IMR-90 (cell line): ENCODE measurements around the gene TBCK. TPM values are rescaled to one million over a fixed set of nuclear protein-coding genes. Genes with fewer than 3 reads are reported as not detected.

Source experiments
- ATAC-seq: fragments of 200-7000 bp; cut with Tn5 transposase; 2 replicates; pipeline ENCODE4 v1.9.1; 2020; ENCODE audit warnings: low read depth, mild to moderate bottlenecking, moderate library complexity
- BruUV-seq: library from RNA; stranded (reverse); fragments of 400-500 nt; replicated peaks from 2 replicates; lab custom pipeline; 2021; lab: Mats Ljungman, UMichigan
- CTCF ChIA-PET: fragments of 300-600 bp; formaldehyde crosslinking; extraction: SDS; loops from one replicate; lab custom pipeline; 2021; ENCODE audit warnings: antibody characterized with exemption; lab: Yijun Ruan, JAX
- POLR2A ChIA-PET: fragments of 300-600 bp; sonication (Branson Sonifier 250); formaldehyde crosslinking; loops from one replicate; lab custom pipeline; 2022; ENCODE audit warnings: antibody characterized with exemption; ENCODE audit not compliant: unreplicated experiment; lab: Charles Lee
- DNase-seq: peaks from one replicate; pipeline ENCODE4 v3.0.0; 2013
- H2AFZ ChIP-seq: replicated peaks from 2 replicates; pipeline ENCODE3; 2013; ENCODE audit warnings: low read length, mild to moderate bottlenecking; ENCODE audit not compliant: poor library complexity
- H2AK5ac ChIP-seq: 2 replicates; pipeline ENCODE4 v1.6.1; 2013; ENCODE audit warnings: low read depth, low read length, inconsistent platforms
- H2AK9ac ChIP-seq: replicated peaks from 2 replicates; pipeline ENCODE3; 2013; ENCODE audit warnings: mild to moderate bottlenecking, low read depth, low read length, moderate library complexity; ENCODE audit not compliant: poor library complexity
- H2BK120ac ChIP-seq: 2 replicates; pipeline ENCODE4 v1.6.1; 2013; ENCODE audit warnings: low read depth, low read length, inconsistent platforms
- H2BK15ac ChIP-seq: 3 replicates; pipeline ENCODE4 v1.6.1; 2013; ENCODE audit warnings: low read depth, low read length, inconsistent platforms
- H2BK20ac ChIP-seq: 2 replicates; pipeline ENCODE4 v1.6.1; 2013; ENCODE audit warnings: low read depth, mild to moderate bottlenecking, inconsistent platforms, low read length, moderate library complexity
- H2BK5ac ChIP-seq: 2 replicates; pipeline ENCODE4 v1.6.1; 2013; ENCODE audit warnings: mild to moderate bottlenecking, low read depth, low read length, inconsistent platforms; ENCODE audit not compliant: poor library complexity, severe bottlenecking
- H3K14ac ChIP-seq: replicated peaks from 2 replicates; pipeline ENCODE4 v1.6.1; 2013; ENCODE audit warnings: low read depth, low read length, inconsistent platforms
- H3K18ac ChIP-seq: 2 replicates; pipeline ENCODE4 v1.6.1; 2013; ENCODE audit warnings: low read depth, low read length, control low read depth
- H3K23ac ChIP-seq: 2 replicates; pipeline ENCODE4 v1.6.1; 2013; ENCODE audit warnings: low read depth, low read length, inconsistent platforms
- H3K27ac ChIP-seq: 2 replicates; pipeline ENCODE4 v1.5.1; 2013; ENCODE audit warnings: mild to moderate bottlenecking, control low read depth, low read length; ENCODE audit not compliant: insufficient read depth
- H3K27me3 ChIP-seq: 2 replicates; pipeline ENCODE4 v1.6.1; 2013; ENCODE audit warnings: low read length; ENCODE audit not compliant: control insufficient read depth, insufficient read depth
- H3K36me3 ChIP-seq: 2 replicates; pipeline ENCODE4 v1.6.1; 2013; ENCODE audit warnings: low read length, mixed read lengths; ENCODE audit not compliant: control insufficient read depth, insufficient read depth
- H3K4ac ChIP-seq: 2 replicates; pipeline ENCODE4 v1.6.1; 2013; ENCODE audit warnings: low read depth, low read length, inconsistent platforms
- H3K4me1 ChIP-seq: 2 replicates; pipeline ENCODE4 v1.6.1; 2013; ENCODE audit warnings: low read length, mixed read lengths; ENCODE audit not compliant: control insufficient read depth, insufficient read depth
- H3K4me2 ChIP-seq: 2 replicates; pipeline ENCODE4 v1.6.1; 2013; ENCODE audit warnings: low read depth, mild to moderate bottlenecking, control low read depth, low read length, moderate library complexity
- H3K4me3 ChIP-seq: 2 replicates; pipeline ENCODE4 v1.5.1; 2013; ENCODE audit warnings: low read depth, mild to moderate bottlenecking, control low read depth, low read length, moderate library complexity; ENCODE audit not compliant: insufficient read depth
- H3K56ac ChIP-seq: 2 replicates; pipeline ENCODE4 v1.6.1; 2013; ENCODE audit warnings: low read length, inconsistent platforms; ENCODE audit not compliant: insufficient read depth; ENCODE audit errors: extremely low read depth
- H3K79me1 ChIP-seq, 2 experiments: 2 replicates each; pipeline ENCODE4 v1.6.1; 2013; ENCODE audit warnings: low read length in 2 of 2, inconsistent platforms in 1 of 2, low read depth in 1 of 2
- H3K9ac ChIP-seq: 2 replicates; pipeline ENCODE4 v1.6.1; 2013; ENCODE audit warnings: low read depth, low read length, control low read depth
- H3K9me1 ChIP-seq: 2 replicates; pipeline ENCODE4 v1.6.1; 2013; ENCODE audit warnings: low read length, inconsistent platforms; ENCODE audit not compliant: insufficient read depth
- H3K9me3 ChIP-seq: 2 replicates; pipeline ENCODE4 v1.6.1; 2013; ENCODE audit warnings: low read length; ENCODE audit not compliant: control insufficient read depth, insufficient read depth
- H4K20me1 ChIP-seq: 2 replicates; pipeline ENCODE4 v1.6.1; 2013; ENCODE audit warnings: low read length, inconsistent platforms; ENCODE audit not compliant: insufficient read depth
- H4K5ac ChIP-seq: 2 replicates; pipeline ENCODE4 v1.6.1; 2013; ENCODE audit warnings: mild to moderate bottlenecking, low read depth, low read length, control low read depth
- H4K8ac ChIP-seq, 2 experiments: 2 replicates each; pipeline ENCODE4 v1.6.1; 2013; ENCODE audit warnings: low read depth in 2 of 2, low read length in 2 of 2, control low read depth in 1 of 2, inconsistent platforms in 1 of 2
- H4K91ac ChIP-seq: 2 replicates; pipeline ENCODE4 v1.6.1; 2013; ENCODE audit warnings: low read depth, low read length, inconsistent platforms; ENCODE audit not compliant: insufficient read depth
- CHD1 ChIP-seq: IDR thresholded peaks from 2 replicates; pipeline ENCODE4 v1.6.1; 2012; ENCODE audit warnings: low read depth, low read length, improper control_type of control experiment
- MAFK ChIP-seq: IDR thresholded peaks from 2 replicates; pipeline ENCODE4 v1.6.1; 2012; ENCODE audit warnings: low read depth, low read length, improper control_type of control experiment
- MAZ ChIP-seq: IDR thresholded peaks from 2 replicates; pipeline ENCODE4 v1.6.1; 2012; ENCODE audit warnings: low read depth, mild to moderate bottlenecking, low read length, improper control_type of control experiment, moderate library complexity, borderline replicate concordance
- RAD21 ChIP-seq: IDR thresholded peaks from 2 replicates; pipeline ENCODE4 v1.6.1; 2012; ENCODE audit warnings: low read length, improper control_type of control experiment
- SMC3 ChIP-seq: fragments of 150-350 bp; IDR thresholded peaks from 2 replicates; pipeline ENCODE4 v1.6.1; 2016; ENCODE audit warnings: low read depth, mild to moderate bottlenecking, antibody characterized with exemption, low read length, moderate library complexity
- WGBS, 2 experiments: methylation state at CpG; one replicate each; pipeline versions ENCODE4 v1.1.5 to v1.1.7; 2013; ENCODE audit warnings: missing lambda C conversion rate in 2 of 2; ENCODE audit not compliant: insufficient read length in 1 of 2; ENCODE audit errors: extremely low coverage in 2 of 2; 5-methylcytosine and 5-hydroxymethylcytosine counted together
- dilution Hi-C: fragments of 300-500 bp; cut with HindIII; formaldehyde crosslinking; loops from one replicate; pipeline ENCODE4 v1.14.3; 2018; ENCODE audit warnings: low sequenced_read_pairs; ENCODE audit not compliant: unreplicated experiment
- in situ Hi-C: fragments of 300-500 bp; cut with MboI; formaldehyde crosslinking; loops from 3 replicates; pipeline ENCODE4 v1.14.3; 2019; ENCODE audit warnings: low sequenced_read_pairs, inconsistent platforms, mixed read lengths
- intact Hi-C: fragments of 100-400 bp; cut with micrococcal nuclease; formaldehyde crosslinking; loops from 2 replicates; pipeline ENCODE4 v1.10.0; 2022
- polyA plus RNA-seq, 3 experiments: library from polyadenylated mRNA; depleted of rRNA; stranded (reverse); fragments of >200 nt; gene quantifications; 2 replicates each; pipeline ENCODE4 v1.2.3, GENCODE V29; 2012; ENCODE audit warnings: low replicate concordance in 1 of 3
- total RNA-seq: library from RNA; depleted of rRNA; stranded (reverse); fragments of >200 nt; gene quantifications from 2 replicates; pipeline ENCODE4 v1.2.3, GENCODE V29; 2012
- TF ChIP-seq, protein P1 (sequence below): conservative IDR thresholded peaks from 2 replicates; pipeline ENCODE4 v1.5.1; 2012; ENCODE audit warnings: mild to moderate bottlenecking, low read depth, low read length, improper control_type of control experiment
- TF ChIP-seq, protein P2 (sequence below): fragments of 150-350 bp; IDR thresholded peaks from 2 replicates; pipeline ENCODE4 v1.6.1; 2017; ENCODE audit warnings: mild to moderate bottlenecking, antibody characterized with exemption, low read length, low read depth

TBCK gene
- total and polyA plus RNA-seq, 2 of the 4 experiments (the other 2 are of a cell fraction): 10.7 to 29.9 TPM

DNA sequence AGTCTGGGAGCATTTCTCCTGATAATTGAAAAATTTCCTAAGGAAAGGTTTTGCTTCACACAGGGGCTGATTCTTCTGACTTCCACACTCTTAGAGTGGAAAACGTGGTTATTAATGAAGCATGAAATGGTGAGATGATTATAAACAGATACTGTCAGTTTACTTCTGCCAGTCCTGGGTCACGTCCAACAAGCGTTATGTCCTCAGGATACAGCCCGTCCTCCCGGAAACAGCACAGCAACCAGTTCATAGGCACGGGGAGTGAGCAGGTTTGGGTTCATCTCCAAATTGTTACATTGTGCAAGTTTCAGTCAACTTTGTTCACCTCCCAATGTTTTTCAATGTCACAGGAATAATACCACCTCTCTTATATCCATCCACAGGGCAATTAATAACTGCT lies 321.9 kb downstream of the TBCK start:
- DNase-seq: no peak
- no peak overlapping the region for H2BK20ac ChIP-seq
- POLR2A ChIA-PET: no interaction called here
- H3K9me3 ChIP-seq: no peaks in the 10 kb centered on the region
- TF ChIP-seq CHD1 (no peak), SMC3 (no peak), MAZ (no peak), RAD21 (no peak), MAFK (no peak)
- TF ChIP-seq, protein P1, sequence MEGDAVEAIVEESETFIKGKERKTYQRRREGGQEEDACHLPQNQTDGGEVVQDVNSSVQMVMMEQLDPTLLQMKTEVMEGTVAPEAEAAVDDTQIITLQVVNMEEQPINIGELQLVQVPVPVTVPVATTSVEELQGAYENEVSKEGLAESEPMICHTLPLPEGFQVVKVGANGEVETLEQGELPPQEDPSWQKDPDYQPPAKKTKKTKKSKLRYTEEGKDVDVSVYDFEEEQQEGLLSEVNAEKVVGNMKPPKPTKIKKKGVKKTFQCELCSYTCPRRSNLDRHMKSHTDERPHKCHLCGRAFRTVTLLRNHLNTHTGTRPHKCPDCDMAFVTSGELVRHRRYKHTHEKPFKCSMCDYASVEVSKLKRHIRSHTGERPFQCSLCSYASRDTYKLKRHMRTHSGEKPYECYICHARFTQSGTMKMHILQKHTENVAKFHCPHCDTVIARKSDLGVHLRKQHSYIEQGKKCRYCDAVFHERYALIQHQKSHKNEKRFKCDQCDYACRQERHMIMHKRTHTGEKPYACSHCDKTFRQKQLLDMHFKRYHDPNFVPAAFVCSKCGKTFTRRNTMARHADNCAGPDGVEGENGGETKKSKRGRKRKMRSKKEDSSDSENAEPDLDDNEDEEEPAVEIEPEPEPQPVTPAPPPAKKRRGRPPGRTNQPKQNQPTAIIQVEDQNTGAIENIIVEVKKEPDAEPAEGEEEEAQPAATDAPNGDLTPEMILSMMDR: no peak
- TF ChIP-seq, protein P2, sequence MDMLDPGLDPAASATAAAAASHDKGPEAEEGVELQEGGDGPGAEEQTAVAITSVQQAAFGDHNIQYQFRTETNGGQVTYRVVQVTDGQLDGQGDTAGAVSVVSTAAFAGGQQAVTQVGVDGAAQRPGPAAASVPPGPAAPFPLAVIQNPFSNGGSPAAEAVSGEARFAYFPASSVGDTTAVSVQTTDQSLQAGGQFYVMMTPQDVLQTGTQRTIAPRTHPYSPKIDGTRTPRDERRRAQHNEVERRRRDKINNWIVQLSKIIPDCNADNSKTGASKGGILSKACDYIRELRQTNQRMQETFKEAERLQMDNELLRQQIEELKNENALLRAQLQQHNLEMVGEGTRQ: no peak
- H3K23ac ChIP-seq: no peak overlapping the region
- no peaks in the 10 kb centered on the region for H4K20me1 ChIP-seq
- no peak overlapping the region for H3K14ac ChIP-seq
- H2BK5ac ChIP-seq: no peak overlapping the region
- H3K27me3 ChIP-seq: peaks cover 2% of the 10 kb centered on the region
- H3K4ac ChIP-seq: no peak overlapping the region
- no peak overlapping the region for H4K8ac ChIP-seq
- H2AK5ac ChIP-seq: no peak overlapping the region
- no peaks in the 10 kb centered on the region for H3K9me1 ChIP-seq
- H3K4me3 ChIP-seq: no peak overlapping the region
- H2BK120ac ChIP-seq: no peak overlapping the region
- BruUV-seq: no TSS peak
- ATAC-seq: no peak
- no peak overlapping the region for H4K91ac ChIP-seq
- no peaks in the 10 kb centered on the region for H3K36me3 ChIP-seq
- intact Hi-C loops (no loop called here), in situ Hi-C loops (no loop called here), dilution Hi-C loops (no loop called here)
- WGBS, 2 experiments: 22% methylated on average over 4 of the region's 6 CpGs; no CpG with 5 or more reads in 1 of the 2 experiments
- CTCF ChIA-PET: no interaction called here
- H3K56ac ChIP-seq: no peak overlapping the region
- H2BK15ac ChIP-seq: no peak overlapping the region
- H2AK9ac ChIP-seq: no peak overlapping the region
- H2AFZ ChIP-seq: no peak overlapping the region
- H3K9ac ChIP-seq: no peak overlapping the region
- no peak overlapping the region for H4K5ac ChIP-seq
- H3K27ac ChIP-seq: no peak overlapping the region
- H3K4me1 ChIP-seq: no peaks in the 10 kb centered on the region
- no peaks in the 10 kb centered on the region for H3K79me1 ChIP-seq
- no peak overlapping the region for H3K4me2 ChIP-seq
- no peak overlapping the region for H3K18ac ChIP-seq
